Stimulated activated CD8-positive, alpha-beta memory T cell treated with anti-CD3 and anti-CD28 coated beads, Interleukin-2, amount 100 ng/mL, for 1 hour (primary cell): Measurements from ENCODE around the gene CACNA2D1.
"Not testable (repeated sequence)": the region's sequence is repeated elsewhere in the genome, so short reads cannot be mapped to it uniquely, and the experiment has no call there.

Experiments used
- DNase-seq, 2 donors: peaks; one replicate each; pipeline ENCODE4 v3.0.0-alpha.2; 2020; ENCODE audit warnings: low read depth in 2 of 2

The CACNA2D1 gene

GRCh38 chr7:82434275-82435022 lies 9.1 kb downstream of the CACNA2D1 start:
- no peak for DNase-seq

GRCh38 chr7:82433507-82433906 lies 10.1 kb downstream of the CACNA2D1 start:
- DNase-seq: no peak

DNA sequence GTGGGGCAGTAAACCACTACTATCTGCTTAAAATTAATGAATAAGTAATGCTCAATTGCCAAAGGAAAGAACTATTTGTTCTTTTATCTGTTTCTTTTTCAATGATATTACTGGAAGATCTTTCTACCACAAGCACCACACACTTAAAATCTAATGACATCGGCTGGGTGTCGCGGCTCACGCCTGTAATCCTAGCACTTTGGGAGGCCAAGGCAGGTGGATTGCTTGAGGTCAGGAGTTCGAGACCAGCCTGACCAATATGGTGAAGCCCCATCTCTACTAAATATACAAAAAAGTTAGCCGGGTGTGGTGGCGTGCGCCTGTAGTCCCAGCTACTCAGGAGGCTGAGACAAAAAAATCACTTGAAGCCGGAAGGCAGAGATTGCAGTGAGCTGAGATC lies 10.8 kb downstream of the CACNA2D1 start:
- DNase-seq: not testable (repeated sequence)

- DNase-seq: no peak
These were observed 12.8 kb downstream of the CACNA2D1 start for GRCh38 chr7:82430500-82431465.

DNA sequence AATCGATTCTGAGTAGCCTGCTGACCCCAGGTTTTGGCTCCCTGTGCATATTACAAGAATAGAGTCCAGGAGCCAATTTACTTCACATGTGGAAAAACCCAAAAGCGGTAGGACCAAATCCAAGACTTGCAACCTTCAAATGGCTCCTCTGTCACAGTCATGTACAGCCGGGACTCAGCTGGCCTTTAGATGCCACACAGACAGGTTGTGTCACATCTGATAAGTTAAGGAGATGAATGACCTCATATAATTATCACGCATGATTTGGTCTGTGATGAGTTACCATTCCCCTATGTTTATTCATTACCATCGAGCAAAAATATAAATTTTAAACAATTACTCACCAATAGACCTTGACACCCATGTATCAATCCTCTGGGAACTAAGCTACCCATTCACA lies 14.2 kb downstream of the CACNA2D1 start:
- DNase-seq: no peak

- DNase-seq: no peak
These were observed 15.2 kb downstream of the CACNA2D1 start for GRCh38 chr7:82428186-82428961.

DNA sequence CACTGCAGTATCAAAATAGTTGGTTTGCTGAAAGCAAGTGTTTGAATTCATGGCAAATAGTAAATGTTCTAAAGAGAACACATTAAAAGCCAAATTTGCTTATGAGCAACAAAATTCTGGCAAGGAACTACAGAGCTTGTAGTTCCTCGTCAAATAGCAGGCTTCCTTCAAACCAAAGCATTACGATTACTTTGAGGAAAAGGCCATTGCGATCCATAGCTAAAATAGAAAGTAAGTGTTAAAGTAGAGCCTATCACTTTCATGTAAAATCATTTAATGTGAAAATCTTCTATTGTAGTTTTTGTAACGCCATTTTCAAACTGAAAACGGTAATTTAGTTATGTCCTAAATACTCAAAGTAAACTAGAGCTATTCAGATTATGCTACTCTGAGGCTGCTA lies 20.1 kb downstream of the CACNA2D1 start:
- DNase-seq: no peak

- no peak for DNase-seq
These were observed 24.4 kb downstream of the CACNA2D1 start for GRCh38 chr7:82419200-82419599.

GRCh38 chr7:82417898-82418297 lies 25.7 kb downstream of the CACNA2D1 start:
- DNase-seq: no peak

DNA sequence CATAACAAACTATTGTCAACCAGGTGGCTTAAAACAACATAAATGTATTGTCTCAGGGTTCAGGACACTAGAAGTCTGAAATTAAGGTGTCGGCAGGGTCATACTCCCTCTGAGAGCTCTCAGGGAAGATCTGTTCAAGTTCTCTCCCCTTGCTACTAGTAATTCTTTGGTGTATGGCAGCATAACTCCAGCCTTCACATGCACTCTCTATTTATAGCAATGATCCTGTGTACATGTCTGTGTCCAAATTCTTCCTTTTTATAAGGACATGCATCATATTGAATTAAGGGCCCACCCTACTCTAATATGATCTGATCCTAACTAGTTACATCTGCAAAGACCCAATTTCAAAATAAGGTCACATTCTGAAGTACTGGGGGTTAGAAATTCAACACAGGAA lies 27.2 kb downstream of the CACNA2D1 start:
- no peak for DNase-seq

DNA sequence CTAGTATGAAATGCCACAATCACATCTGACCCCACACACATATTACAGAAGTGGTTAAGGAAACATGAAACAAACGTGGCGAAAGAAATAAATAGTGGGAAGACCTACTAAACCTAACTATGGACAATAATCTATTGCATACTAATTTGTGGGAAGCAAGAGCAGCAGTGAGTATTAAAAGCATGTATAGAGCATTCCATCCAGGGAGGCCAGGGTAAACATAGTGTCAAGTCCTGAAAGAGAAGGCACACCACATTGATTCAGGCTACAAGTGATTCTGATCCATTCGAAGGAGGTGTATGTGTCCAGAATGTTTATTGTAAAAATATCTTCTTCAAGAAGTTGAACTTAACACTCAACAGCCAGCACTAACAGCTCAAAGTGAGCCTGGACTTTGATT lies 29.2 kb downstream of the CACNA2D1 start:
- no peak for DNase-seq

- DNase-seq: no peak
These were observed 30.3 kb downstream of the CACNA2D1 start for GRCh38 chr7:82413237-82413636.

DNA sequence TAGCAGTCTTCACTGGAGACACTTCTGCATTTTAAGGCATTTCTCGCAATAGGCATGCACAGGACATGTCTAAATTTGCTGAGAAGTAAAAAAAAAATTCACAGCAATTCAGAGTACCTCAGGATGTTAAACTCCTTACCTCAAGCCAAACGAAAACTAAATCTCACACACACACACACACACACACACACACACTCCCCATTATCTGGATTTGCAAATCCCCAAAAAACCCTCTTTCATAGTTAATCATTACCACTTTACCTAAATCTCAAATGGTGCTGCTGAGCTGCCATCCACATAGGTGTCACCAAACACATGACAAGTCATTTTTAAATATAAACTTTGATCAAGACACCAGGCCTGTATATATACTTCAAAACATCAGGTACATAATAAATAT lies 31.8 kb downstream of the CACNA2D1 start:
- no peak for DNase-seq

DNA sequence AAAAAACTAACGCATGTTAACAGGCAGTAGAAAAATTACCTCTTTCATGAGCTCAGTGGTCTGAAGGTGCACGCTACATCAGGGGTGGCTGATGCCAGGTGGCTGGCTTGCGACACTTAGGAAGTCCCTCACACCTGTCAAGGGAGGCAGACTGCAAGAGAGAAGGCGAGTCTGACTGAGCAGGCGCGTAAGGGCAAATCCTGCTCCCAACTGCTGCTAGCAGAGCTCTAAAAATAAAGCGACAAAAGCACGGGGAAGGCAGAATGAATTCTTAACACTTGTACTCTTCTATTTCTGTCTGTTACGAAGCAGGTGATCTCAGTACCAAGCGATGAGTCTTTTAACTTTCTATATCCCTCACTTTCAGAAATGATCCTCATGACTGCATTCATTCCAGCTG lies 33.1 kb downstream of the CACNA2D1 start:
- DNase-seq: no peak

DNA sequence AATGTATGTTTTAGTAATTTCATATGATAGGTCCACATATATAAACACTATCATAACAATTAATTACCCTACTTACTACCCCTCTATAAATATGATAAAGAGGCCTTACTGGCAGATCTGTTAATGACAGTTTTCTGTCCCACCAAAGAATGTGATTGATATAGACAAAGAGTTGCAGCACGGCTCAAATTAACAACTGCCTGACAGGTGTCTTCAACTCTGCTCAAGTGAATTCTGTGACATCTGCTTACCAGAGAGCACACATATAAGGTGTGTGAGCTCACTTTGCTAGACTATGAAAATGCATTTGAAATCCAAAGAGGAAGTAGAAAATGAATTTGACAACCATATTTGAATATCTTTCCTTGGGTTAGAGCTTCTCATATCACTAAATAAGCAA lies 36.6 kb downstream of the CACNA2D1 start:
- DNase-seq: no peak

DNA sequence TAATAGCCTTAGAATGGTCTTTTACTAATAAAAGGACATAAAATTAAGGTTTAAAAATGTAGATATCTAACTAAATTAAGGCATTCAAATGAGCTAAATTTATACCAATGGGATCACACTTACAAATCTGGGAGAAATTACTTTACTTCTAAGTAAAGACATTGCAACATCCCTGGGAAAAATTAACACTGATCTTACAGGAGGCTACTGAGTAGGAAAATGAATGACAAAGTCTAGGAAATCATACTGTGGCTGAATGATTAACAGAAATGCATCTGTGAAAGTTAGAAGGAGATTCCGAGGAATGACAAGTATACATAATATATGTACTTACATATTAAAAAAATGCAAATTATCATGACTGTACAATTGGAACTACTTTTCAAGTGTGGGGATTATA lies 38.3 kb downstream of the CACNA2D1 start:
- no peak for DNase-seq

DNA sequence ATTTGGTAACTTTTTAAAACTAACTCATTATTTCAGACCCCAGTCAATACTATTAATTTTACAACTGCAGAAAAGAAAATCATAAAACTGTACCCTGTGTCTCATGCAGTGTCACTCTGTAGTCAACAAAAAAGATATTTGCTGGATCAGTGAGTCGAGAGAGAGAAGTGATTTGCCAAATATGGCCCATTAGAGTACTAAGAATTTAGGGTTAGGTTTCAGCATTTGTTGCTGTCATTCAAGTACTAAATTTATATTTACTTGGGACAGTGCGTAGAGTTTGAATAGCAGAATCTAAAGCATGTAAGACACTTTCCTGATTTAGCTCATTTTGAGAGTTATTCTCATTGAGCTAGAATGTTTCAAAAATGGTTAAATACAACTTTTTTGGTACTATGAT lies 38.9 kb downstream of the CACNA2D1 start:
- DNase-seq: no peak

DNA sequence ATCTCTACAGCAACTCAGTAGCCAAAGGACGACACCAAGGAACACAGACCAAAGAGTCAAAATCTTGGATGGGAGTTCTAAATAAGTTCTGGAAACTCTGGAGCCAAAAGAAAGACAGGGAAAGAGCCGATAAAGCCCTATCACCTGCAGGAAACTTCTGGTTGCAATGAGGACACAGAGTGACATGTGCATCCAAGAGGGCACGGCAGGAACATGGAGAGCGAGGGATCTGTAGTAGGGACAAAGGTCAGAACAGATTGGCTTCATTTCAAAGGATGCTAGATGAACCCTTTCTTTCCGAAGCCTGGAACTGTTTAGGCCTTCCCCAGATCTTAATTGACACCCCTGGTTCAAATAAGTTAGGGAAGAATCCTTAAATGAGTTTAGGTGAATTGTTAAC lies 39.5 kb downstream of the CACNA2D1 start:
- DNase-seq: no peak

GRCh38 chr7:82397879-82398524 lies 45.6 kb downstream of the CACNA2D1 start:
- DNase-seq: no peak

DNA sequence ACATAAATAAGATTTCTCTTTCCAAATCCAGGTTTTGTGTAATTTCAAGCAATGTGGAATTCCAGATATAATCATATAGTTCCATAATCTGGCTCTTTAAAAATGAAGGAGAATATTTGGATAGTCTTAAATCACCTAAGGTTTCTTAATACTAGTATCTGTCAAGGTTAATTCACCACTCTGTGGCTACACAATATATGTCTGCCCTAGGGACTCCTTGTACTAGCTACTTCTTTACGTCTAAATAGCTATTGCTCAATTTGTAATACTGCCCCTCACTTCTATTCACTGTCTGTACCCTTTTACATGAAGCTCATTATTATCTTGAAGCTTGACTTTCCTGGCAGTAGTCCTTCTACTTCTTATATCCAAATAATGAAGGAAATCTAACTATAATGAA lies 47.2 kb downstream of the CACNA2D1 start:
- no peak for DNase-seq

DNA sequence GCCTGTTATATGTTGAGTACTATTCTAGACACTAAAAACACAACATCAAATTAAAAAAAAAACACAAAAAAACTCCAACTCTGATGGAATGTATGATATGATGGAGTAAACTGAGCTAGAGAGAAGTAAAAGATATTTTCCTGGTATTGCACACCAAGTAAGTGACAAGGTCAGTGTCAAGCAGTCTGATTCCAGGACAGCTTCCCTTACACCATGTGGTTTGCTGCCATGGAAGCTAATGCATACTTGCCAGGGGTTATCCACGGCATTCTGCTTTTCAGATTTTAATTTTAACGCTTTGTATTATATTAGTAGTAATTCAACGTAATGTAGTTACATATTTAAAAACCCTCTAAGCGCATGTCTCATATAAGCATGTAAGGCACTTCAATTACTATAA lies 48.4 kb downstream of the CACNA2D1 start:
- no peak for DNase-seq

- no peak for DNase-seq
These were observed 49.7 kb downstream of the CACNA2D1 start for GRCh38 chr7:82393840-82394220.
